HG02973 (cell line): Measurements from ENCODE around the gene USP25.
"Not testable (repeated sequence)": the region's sequence is repeated elsewhere in the genome, so short reads cannot be mapped to it uniquely, and the experiment has no call there.

Experiments
- ATAC-seq: cut with Tn5 transposase; IDR thresholded peaks from one replicate; pipeline ENCODE4 v1.9.1; 2021; ENCODE audit warnings: moderate library complexity; ENCODE audit not compliant: unreplicated experiment

The USP25 gene

GRCh38 chr21:15730484-15731242 lies 881 bp downstream of the USP25 start:
- ATAC-seq = no peak

- ATAC-seq = no peak
Observed at GRCh38 chr21:15731243-15731613, 1.4 kb downstream of the USP25 start.

DNA sequence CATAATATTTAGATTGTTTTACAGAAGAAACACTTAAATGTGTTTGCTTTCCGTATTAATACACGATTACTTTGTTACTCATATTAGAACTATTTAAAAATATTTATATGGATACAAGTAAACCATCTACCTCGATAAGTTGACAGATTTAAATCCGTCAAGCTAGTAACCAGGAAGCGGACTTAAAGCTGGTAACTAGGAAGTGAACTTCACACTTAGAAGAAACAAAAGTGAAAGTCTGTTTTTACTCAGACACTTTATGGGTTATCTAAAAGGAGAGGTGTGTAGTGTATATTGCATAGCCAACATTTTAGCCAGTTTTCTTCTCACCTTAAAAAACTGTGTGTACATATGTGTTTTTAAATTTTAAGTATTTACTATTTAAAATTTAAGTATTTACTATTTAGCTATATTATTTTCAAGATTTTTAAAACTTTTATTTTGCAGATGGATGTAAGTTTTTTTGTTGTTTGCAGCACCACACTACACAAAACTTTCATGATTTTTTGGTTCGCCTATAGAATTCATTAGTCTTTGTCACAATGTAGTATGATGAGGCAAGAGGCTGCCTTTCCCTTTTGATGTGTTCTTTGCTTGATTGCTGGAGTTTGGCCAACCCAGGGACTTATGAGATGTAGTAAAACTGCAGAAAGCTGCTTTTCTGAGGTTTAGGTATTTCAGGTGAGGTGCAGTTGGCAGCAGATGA lies 2.7 kb downstream of the USP25 start:
- ATAC-seq = peak; percentile 45

DNA sequence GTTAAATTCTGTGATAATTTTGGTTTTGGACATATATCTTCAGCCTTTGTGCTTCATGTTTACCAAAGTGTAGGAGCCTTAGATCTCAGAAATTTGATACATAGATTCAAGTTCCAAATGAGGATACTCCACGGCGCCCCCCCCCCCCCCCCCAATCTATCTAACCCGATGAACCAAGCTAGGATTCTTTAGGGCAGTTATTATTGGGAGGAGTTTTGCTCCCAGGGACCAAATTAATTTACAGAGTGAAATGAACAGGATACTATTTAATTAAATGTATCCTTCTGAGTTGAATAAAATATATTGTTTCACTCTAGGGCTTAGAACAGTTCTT lies 3.2 kb downstream of the USP25 start:
- ATAC-seq = no peak

DNA sequence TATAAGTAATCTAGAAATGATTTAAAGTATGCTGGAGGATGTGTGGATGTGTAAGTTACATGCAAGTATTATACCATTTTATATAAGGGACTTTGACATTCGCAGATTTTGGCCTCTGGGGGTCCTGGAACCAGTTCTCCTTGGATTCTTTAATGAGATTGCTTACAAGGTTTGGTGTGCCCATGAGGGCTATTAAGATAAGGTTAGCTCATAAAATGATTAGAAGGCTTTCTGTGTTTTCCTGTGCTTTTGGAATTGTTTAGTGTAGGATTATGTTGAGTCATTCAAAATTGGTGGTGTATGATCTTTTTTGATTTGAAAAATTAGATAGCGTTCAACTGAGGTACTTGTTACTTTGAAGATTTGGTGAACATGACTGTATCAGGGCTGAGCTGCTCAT lies 5.6 kb downstream of the USP25 start:
- no peak for ATAC-seq

- not testable (repeated sequence) for ATAC-seq
Observed at GRCh38 chr21:15735931-15736330, 6.1 kb downstream of the USP25 start.

GRCh38 chr21:15738779-15739178 lies 9.0 kb downstream of the USP25 start:
- ATAC-seq = not testable (repeated sequence)

GRCh38 chr21:15740383-15740782 lies 10.6 kb downstream of the USP25 start:
- ATAC-seq = no peak

- no peak for ATAC-seq
Observed at GRCh38 chr21:15741510-15741909, 11.7 kb downstream of the USP25 start.

DNA sequence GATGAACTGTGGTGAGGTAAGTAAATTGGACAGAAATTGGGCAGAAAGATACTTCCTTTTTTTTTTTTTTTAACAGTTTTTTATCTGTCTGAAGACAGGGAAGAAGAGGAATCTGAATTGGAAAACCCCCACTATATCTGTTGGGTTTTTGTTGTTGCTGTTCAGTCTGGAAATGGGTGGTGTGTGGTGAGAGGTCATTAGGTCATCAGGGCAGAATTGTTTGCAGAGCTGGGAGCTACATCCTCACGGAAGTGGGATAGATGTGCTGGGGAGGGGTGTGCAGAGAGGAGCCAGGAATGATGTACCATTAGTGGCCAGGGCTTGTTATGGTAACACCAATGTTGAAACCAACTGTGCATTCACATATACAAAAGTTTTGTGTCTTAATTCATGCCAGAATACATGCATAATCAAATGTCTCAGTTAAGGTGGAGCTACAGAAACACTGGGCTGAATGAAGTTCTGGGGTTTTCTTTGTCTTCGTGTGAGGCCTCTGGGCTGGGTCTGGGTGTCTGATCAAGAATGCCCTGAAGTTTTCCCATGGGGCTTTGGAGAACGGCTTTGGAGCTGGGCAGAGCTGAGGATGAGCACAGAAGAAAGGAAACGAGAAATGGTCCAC lies 12.4 kb downstream of the USP25 start:
- ATAC-seq = no peak

GRCh38 chr21:15742694-15743093 lies 12.9 kb downstream of the USP25 start:
- ATAC-seq = no peak

GRCh38 chr21:15743593-15743992 lies 13.8 kb downstream of the USP25 start:
- no peak for ATAC-seq

DNA sequence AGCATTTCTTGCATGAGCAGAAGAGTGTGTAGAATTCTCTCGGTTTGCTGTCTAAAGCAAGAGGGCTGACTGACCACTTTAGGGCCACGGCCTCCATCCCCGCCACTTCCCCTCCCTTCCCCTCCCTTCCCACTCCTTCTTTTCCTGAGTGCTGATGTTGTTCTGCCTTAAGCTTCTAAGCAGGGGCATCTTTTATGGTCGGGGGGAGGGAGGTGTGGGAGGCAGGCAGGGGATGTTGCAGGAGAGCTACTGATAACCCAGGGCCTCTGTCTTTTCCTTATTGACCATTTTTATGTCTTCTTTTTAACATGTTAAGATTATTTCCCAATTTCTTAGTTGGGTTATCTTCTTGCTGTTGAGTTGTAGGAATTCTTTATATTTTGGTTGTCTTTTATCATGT lies 15.1 kb downstream of the USP25 start:
- ATAC-seq = no peak

DNA sequence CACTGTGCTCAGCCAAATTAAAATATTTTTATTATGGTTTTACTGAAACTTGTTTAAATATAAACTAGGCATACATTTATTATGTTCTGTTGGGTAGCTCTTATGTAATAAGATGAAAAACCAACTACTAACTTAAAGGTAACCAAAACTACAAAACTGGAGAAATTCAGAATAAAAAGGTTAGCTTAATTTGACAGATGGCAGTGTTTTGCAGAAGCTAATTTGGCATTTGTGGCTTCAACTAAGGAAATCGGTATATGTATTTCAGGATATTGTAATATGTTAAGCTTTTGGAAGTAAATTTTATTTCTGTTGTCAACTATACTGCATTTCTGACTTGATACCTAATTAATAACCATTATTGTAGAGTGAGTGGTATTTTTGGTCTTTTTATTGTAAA lies 18.8 kb downstream of the USP25 start:
- ATAC-seq = no peak

DNA sequence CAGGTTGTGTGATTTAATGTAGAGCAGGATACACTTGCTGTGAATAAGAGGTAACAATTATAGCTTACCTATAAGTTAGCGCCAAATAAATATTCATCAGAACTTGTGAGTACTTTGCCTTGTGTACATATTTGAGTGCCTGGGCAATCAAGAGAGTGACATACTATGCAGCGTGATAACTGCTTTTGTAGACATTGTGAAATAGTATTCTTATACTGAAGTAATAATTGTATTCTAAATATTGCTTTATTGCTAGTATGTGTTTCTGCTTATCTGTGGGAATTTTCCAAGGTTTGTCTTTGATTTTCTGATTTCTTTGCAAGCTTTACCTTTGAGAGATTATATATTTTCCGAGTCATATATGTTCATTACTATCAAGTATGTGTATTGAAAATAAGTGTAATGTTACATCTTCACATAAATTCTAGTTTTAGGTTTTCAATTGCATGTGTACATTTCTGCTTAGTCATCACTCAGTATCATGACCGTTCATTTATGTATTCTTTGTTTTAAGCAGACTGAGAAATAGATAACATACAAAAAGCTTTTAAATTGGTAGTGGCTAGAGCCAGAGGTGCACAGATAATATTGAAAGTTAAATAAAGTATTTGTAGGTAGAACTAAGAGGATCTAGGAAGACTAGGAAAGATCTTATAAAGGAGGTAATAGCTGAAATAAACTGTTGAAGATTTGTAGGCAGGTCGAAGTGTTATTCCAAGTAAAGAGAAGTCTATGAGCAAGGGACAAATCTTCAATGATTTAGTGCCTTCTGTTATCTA lies 19.5 kb downstream of the USP25 start:
- no peak for ATAC-seq

- no peak for ATAC-seq
Observed at GRCh38 chr21:15749861-15750159, 20.0 kb downstream of the USP25 start.

GRCh38 chr21:15751037-15751436 lies 21.3 kb downstream of the USP25 start:
- ATAC-seq = no peak

GRCh38 chr21:15751546-15751945 lies 21.8 kb downstream of the USP25 start:
- ATAC-seq = no peak

- no peak for ATAC-seq
Observed at GRCh38 chr21:15752763-15753407, 23.1 kb downstream of the USP25 start.

- no peak for ATAC-seq
Observed at GRCh38 chr21:15753741-15754140, 24.0 kb downstream of the USP25 start.

DNA sequence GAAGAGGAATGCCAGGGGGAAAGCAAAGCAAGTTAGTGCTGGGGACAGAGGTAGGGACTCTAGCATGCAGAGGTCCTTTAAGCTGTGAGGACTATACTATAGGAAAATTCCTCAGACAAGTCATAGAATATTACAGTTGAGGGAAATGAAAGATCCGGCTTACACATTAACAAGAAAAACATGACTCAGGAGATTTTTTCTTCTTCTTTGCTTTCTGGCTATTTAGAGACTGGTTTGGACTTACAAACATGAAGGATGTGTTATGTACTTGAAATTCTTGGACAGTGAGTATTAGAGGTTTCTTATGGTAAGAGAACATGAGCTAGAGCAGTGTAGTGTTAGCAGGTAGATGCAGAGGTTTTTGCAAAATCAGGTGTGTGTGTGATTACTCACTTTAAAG lies 24.9 kb downstream of the USP25 start:
- no peak for ATAC-seq
